HK-2 (cell line): ENCODE results near the gene DHRS11.
"Not testable (repeated sequence)": the region's sequence is repeated elsewhere in the genome, so short reads cannot be mapped to it uniquely, and the experiment has no call there.

Experiments used
- DNase-seq: peaks from one replicate; pipeline ENCODE4 v3.0.0-alpha.2; 2018; ENCODE audit not compliant: unreplicated experiment

DHRS11 gene

GRCh38 chr17:36593656-36594316, 2.1 kb downstream of the DHRS11 start:
- no peak for DNase-seq

- DNase-seq: no peak
Measured at GRCh38 chr17:36594626-36595401, 3.1 kb downstream of the DHRS11 start.

- no peak for DNase-seq
Measured at GRCh38 chr17:36597226-36597625, 5.5 kb downstream of the DHRS11 start.

- no peak for DNase-seq
Measured at GRCh38 chr17:36597866-36598777, 6.4 kb downstream of the DHRS11 start.

- no peak for DNase-seq
Measured at GRCh38 chr17:36598951-36599401, 7.3 kb downstream of the DHRS11 start.

- no peak for DNase-seq
Measured at GRCh38 chr17:36599546-36600250, 8.0 kb downstream of the DHRS11 start.

- DNase-seq: no peak
Measured at GRCh38 chr17:36600465-36600864, 8.8 kb downstream of the DHRS11 start.

- no peak for DNase-seq
Measured at GRCh38 chr17:36600936-36601302, 9.2 kb downstream of the DHRS11 start.

GRCh38 chr17:36601303-36602029, 9.8 kb downstream of the DHRS11 start, which contains the start of gene MRM1:
TSS of gene MRM1 (plus strand) at chr17:36601583. CDS start at chr17:36601811, 228 bp downstream.
- DNase-seq: peak; percentile 97

GRCh38 chr17:36602030-36602748, 10.5 kb downstream of the DHRS11 start:
- DNase-seq: peak; percentile 46

GRCh38 chr17:36602924-36603384, 11.3 kb downstream of the DHRS11 start:
- DNase-seq: peak; percentile 70

- DNase-seq: not testable (repeated sequence)
Measured at GRCh38 chr17:36605028-36605427, 13.3 kb downstream of the DHRS11 start.

GRCh38 chr17:36608280-36608679, 16.6 kb downstream of the DHRS11 start:
- no peak for DNase-seq

GRCh38 chr17:36608794-36609497, 17.3 kb downstream of the DHRS11 start:
- DNase-seq: no peak

- DNase-seq: no peak
Measured at GRCh38 chr17:36609498-36609862, 17.8 kb downstream of the DHRS11 start.

GRCh38 chr17:36610474-36610873, 18.8 kb downstream of the DHRS11 start:
- no peak for DNase-seq

- peak; percentile 33 for DNase-seq
Measured at GRCh38 chr17:36611345-36612072, 19.8 kb downstream of the DHRS11 start.

GRCh38 chr17:36612323-36612722, 20.6 kb downstream of the DHRS11 start:
- DNase-seq: no peak

GRCh38 chr17:36613155-36613554, 21.5 kb downstream of the DHRS11 start:
- DNase-seq: no peak
